MG63 (cell line): ENCODE results near the gene GOLGA6A. TPM values are rescaled to one million over a fixed set of nuclear protein-coding genes. Genes with fewer than 3 reads are reported as not detected.
"Not testable (repeated sequence)": the region's sequence is repeated elsewhere in the genome, so short reads cannot be mapped to it uniquely, and the experiment has no call there.

ENCODE experiments used
- DNase-seq: peaks from one replicate; pipeline ENCODE4 v3.0.0-alpha.2; 2020
- H3K27me3 ChIP-seq: fragments of 250-450 bp; sonication (Bioruptor Pico); 2 replicates; pipeline ENCODE4 v1.5.1; 2020; ENCODE audit warnings: mild to moderate bottlenecking, moderate library complexity
- H3K36me3 ChIP-seq: fragments of 250-450 bp; sonication (Bioruptor Pico); 2 replicates; pipeline ENCODE4 v1.5.1; 2020; ENCODE audit warnings: mild to moderate bottlenecking, moderate library complexity
- H3K4me3 ChIP-seq: fragments of 250-450 bp; sonication (Bioruptor Pico); 2 replicates; pipeline ENCODE4 v1.5.1; 2020; ENCODE audit warnings: mild to moderate bottlenecking, moderate library complexity
- H3K9me3 ChIP-seq: fragments of 250-450 bp; sonication (Bioruptor Pico); 2 replicates; pipeline ENCODE4 v1.5.1; 2020; ENCODE audit warnings: mild to moderate bottlenecking, moderate library complexity
- total RNA-seq: library from RNA; depleted of rRNA; stranded (reverse); fragments of >200 nt; shearing (Covaris generic); gene quantifications from 2 replicates; pipeline ENCODE4 v1.2.3, GENCODE V29; 2014; ENCODE audit warnings: low replicate concordance; rRNA removed

Gene GOLGA6A
- total RNA-seq, result not detected in 2 replicates

- not testable (repeated sequence) for H3K4me3 ChIP-seq, DNase-seq, H3K27me3 ChIP-seq, H3K36me3 ChIP-seq, H3K9me3 ChIP-seq
Measured at GRCh38 chr15:74082450-74082849, at the start of gene GOLGA6A. GOLGA6A (minus strand) TSS chr15:74082550; CDS start chr15:74082509, 41 bp downstream.

DNA sequence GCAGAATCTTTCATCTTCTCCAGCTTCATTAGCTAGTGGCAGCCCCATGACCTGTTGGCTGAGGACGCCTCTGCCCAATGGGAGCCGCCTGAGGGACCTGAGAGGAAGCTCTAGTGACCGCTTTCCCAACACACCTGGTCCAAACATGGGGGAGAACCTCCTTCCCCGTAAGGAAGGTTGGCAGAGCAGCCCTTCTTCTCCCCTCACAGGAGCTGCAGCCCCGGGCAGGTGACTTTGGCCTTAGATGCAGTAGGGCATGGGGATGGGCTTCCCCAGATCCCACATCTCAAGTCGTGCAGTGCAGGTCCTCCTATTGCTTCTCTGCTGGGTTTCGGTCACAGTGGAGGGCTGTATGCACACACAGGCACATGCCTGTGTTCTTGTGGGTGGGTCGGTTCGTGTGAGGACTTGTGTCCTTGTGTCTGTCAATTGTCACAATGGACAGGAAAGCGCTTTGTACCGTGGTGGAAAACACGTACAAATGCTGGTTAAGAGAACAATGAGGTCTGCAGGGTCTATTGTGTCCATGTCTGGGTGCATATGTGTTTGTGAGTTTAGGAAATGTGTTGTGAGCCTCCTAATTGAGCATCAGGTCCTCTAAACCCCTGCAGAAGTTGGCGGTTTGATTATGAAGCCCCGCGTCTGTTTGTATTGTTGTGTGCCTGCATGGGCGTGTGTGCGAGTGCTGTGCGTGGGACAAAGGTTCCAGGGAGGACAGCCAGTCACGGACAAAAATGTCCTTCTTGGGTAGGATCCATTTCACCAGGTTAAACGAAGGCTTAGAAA is 49.5 kb upstream of the GOLGA6A start:
- H3K36me3 ChIP-seq, result no peaks in the 10 kb centered on the region
- peaks cover 46% of the 10 kb centered on the region for H3K27me3 ChIP-seq
- H3K9me3 ChIP-seq, result no peaks in the 10 kb centered on the region
- no peak overlapping the region for H3K4me3 ChIP-seq
- no peak for DNase-seq

GRCh38 chr15:74130849-74131627 is 48.7 kb upstream of the GOLGA6A start:
- Histone ChIP-seq H3K9me3 (no peaks in the 10 kb centered on the region), H3K27me3 (peaks cover 46% of the 10 kb centered on the region), H3K36me3 (no peaks in the 10 kb centered on the region), H3K4me3 (no peak overlapping the region)
- DNase-seq, result no peak

DNA sequence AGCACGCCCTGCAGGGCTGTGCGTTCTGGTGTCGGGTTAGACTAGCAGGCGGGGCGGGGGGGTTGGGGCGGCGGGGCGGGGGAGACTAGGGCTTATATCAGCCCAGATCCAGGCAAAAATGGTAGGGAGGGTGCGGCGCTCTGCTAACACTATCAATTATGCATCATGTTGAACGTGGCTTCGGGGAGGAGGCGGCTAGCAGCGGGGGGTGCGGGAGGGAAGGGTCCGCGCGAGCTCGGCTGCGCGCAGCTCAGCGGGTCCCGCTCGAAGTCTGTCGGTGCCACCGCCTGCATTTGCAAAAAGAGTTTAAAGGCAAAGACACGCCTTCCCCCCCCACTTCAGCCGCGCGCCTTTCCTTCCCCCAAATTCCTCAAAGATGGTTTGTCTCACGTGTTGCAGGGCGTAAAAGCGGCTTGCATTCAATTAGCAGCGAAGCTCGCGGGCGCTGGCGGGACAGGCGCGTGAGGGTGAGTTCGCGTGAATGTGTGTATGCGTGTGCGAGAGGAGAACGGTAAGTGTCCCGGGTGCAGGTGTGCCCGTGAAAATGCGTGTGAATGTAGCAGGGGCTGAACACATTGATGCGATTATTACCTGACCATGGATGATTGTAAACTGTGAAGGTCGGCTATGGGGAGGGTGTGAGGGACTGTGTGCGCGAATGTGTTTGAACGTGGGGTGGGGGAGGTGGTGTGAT is 48.0 kb upstream of the GOLGA6A start, which contains the start of gene ISLR2:
Gene ISLR2 (plus strand): TSS at position 432 of the 694 bp plus-strand sequence. CDS start 2,169 bp downstream, outside the sequence.
- Histone ChIP-seq H3K4me3 (no peak within 1 kb of the TSS), H3K9me3 (no peaks in the 10 kb centered on the region), H3K27me3 (peaks cover 46% of the 10 kb centered on the region), H3K36me3 (no peaks in the 10 kb centered on the region)
- DNase-seq, result peak; percentile 17

GRCh38 chr15:74129586-74130154 is 47.3 kb upstream of the GOLGA6A start:
- Histone ChIP-seq H3K36me3 (no peaks in the 10 kb centered on the region), H3K4me3 (no peak overlapping the region), H3K27me3 (peaks cover 46% of the 10 kb centered on the region), H3K9me3 (no peaks in the 10 kb centered on the region)
- DNase-seq, result no peak

DNA sequence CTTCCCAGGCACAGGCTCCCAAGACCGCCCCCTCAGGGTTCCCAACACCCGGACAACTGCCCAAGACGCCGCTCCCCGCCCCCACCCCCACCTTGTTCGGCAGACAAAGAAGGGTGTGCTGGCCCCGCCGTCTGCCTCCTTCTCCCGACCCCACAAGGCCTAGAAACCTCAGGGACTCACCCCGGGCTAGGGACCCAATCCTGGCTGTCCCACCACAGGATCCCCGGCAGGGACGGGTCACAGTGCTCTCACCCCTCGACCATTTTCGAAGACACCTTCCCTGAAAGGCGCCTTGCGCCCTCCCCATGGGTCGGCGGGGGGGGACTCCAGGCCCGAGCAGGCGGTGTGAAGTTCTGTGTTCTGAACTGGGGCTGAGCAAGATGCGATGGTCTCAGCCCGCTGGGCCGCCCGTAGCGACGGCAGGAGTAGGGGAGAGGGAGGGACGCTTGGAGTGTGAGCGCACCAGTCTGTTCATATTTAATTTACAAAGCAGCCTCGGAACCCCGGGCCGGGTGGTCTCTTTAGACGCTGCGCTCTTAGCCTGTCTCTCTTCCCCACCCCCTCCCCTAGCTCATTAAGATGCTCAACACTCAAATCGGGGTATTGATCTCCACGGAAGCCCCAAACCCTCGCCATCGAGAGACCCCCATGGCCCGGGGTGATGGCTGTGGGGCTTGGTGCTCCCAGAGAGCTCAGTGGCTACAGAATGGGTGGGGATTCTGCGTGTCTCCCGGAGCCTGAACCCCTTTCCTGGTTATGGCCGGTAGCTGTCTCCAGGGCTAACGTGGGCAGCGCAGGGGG is 46.6 kb upstream of the GOLGA6A start:
- H3K4me3 ChIP-seq, result no peak overlapping the region
- no peak for DNase-seq
- H3K27me3 ChIP-seq, result peaks cover 46% of the 10 kb centered on the region
- no peaks in the 10 kb centered on the region for H3K36me3 ChIP-seq
- H3K9me3 ChIP-seq, result no peaks in the 10 kb centered on the region

DNA sequence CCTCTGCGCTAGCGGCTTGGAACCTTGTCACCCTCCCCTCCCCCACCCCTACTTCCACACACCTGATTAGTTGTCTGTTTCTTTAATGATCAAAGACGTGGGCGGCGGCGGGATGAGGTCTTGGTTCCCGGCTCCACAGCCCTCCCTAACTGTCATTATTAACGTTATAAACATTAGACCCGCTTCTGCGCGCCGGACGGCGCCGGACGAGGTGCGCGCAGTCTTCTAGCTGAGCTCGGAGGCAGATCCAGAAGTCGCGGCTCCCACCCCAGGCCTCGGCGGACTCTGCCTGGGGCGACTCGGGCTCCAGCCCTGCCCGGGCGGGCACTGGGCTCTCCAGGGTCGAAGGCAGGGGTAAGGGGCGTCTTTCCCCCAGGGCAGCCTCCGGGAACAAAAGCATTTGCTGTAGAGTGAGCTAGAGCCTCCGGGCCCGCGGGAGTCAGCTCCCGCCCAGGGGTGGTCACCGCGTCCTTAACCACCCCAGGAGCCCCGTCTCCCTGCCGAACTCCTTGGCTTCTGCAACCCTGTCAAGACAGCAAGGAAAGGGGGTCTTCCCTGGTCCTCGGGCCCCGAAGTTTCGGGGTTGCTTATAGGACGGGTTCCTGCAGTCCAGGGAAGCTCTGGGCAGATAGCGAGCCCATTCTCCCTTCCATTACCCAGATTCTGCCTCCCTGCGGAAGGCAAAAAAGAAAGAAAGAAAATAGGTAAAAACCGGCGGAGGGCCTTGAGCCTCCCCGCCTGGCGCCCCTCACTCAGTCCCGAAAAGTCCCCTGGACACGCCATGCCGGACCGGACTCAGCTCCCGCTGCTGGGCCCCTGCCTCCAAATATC is 45.8 kb upstream of the GOLGA6A start:
- no peaks in the 10 kb centered on the region for H3K36me3 ChIP-seq
- H3K27me3 ChIP-seq, result peaks cover 46% of the 10 kb centered on the region
- H3K9me3 ChIP-seq, result no peaks in the 10 kb centered on the region
- H3K4me3 ChIP-seq, result peak overlapping the region; percentile 37
- no peak for DNase-seq

DNA sequence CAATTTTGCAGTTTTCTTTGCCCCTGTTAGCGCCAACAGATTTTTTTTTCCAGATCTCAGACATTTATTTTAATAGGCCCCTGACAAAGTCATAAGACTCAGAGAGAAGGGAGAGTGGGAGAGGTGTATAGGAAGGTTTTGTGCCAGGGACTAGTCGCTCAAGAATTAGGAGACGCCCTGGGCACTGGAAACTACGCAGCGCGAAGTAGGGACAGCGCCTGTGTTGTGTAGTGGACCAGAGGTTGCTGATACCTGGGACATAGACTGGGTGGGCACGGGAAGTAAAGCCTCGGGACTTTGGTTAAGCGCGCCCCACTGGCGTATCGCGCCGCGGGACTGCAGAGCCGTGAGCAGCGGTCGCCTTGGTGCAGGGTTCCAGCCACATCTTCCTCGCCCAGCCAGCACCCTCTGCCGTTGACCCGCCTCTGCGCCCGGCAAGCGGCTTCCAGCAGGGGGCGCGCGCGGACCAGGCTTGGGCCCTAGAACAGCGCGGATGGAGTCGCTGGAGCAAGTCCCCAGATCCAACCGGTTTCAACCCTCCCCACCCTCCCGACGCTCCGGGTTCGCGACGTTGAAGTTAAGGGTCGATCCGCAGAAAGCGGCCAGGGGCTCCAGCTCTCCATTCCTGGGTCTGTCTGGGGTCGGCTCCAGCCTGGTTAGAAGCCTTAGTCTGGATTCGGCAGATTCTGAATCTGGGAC is 45.1 kb upstream of the GOLGA6A start:
- DNase-seq, result peak; percentile 85
- H3K9me3 ChIP-seq, result no peaks in the 10 kb centered on the region
- no peaks in the 10 kb centered on the region for H3K36me3 ChIP-seq
- peak overlapping the region; percentile 37 for H3K4me3 ChIP-seq
- peaks cover 39% of the 10 kb centered on the region for H3K27me3 ChIP-seq

DNA sequence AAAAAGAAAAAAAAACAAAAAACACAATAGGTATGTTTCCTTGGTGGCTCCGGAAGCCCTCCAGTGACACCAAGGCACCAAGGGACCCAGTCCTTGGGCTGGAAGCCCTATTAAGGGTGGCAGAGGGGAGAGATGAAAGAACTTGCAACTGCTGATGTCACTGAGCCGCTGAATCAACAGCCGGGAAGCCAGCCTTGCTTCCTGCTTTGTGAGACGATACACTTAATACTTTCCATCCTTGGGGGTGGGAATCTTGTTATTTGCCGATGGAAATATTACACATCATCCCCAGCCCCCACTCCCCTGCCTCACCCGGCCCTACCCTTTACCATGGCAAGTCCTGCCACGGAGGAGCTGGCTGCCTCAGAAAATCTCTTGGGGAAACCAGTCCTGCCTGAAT is 42.4 kb upstream of the GOLGA6A start:
- Histone ChIP-seq H3K27me3 (peaks cover 27% of the 10 kb centered on the region), H3K36me3 (no peaks in the 10 kb centered on the region), H3K4me3 (no peak overlapping the region), H3K9me3 (no peaks in the 10 kb centered on the region)
- no peak for DNase-seq

- no peaks in the 10 kb centered on the region for H3K9me3 ChIP-seq
- peaks cover 22% of the 10 kb centered on the region for H3K27me3 ChIP-seq
- DNase-seq, result no peak
- no peaks in the 10 kb centered on the region for H3K36me3 ChIP-seq
- H3K4me3 ChIP-seq, result no peak overlapping the region
Measured at GRCh38 chr15:74124196-74124595, 41.8 kb upstream of the GOLGA6A start.

- DNase-seq, result no peak
- H3K27me3 ChIP-seq, result peaks cover 17% of the 10 kb centered on the region
- H3K36me3 ChIP-seq, result no peaks in the 10 kb centered on the region
- H3K4me3 ChIP-seq, result no peak overlapping the region
- H3K9me3 ChIP-seq, result no peaks in the 10 kb centered on the region
Measured at GRCh38 chr15:74123658-74124057, 41.3 kb upstream of the GOLGA6A start.

DNA sequence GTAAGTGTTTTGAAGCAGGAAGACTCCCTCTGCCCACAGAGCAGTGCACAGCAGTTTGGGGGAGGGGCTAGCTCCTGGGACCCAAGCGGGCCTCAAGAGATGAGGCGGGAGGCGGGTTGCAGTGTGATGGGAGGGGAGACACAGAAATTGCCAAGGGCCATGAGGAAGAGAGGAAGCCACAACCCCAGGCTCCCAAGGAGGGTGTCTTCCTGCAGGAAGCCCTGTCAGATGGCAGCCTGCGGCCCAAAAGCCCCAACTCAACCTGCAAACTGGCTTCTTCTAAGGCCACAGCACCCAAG is 40.7 kb upstream of the GOLGA6A start:
- Histone ChIP-seq H3K27me3 (peaks cover 12% of the 10 kb centered on the region), H3K9me3 (no peaks in the 10 kb centered on the region), H3K4me3 (no peak overlapping the region), H3K36me3 (no peaks in the 10 kb centered on the region)
- DNase-seq, result no peak

GRCh38 chr15:74122403-74123130 is 40.2 kb upstream of the GOLGA6A start:
- H3K9me3 ChIP-seq, result no peaks in the 10 kb centered on the region
- DNase-seq, result no peak
- no peaks in the 10 kb centered on the region for H3K36me3 ChIP-seq
- no peak overlapping the region for H3K4me3 ChIP-seq
- peaks cover 10% of the 10 kb centered on the region for H3K27me3 ChIP-seq

DNA sequence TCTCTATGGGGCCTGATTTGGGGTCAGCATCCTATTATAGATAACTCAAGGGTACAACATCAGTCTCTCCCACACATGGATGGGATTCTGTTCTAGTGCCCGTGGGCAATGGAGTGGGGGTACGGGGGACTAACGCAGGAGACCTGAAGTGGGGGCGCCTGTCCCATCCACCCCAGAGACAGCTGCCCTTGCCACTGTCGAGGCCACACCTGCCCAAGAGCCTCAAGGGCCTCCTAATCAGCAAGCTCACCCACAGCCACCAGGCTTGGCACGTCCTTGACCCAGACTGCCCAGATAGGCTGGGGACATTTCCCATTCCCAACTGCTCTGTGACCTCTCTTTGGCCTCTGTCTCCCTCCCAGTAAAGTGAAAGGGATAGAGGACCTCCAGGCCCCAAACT is 39.5 kb upstream of the GOLGA6A start:
- Histone ChIP-seq H3K27me3 (peaks cover 10% of the 10 kb centered on the region), H3K9me3 (no peaks in the 10 kb centered on the region), H3K36me3 (no peaks in the 10 kb centered on the region), H3K4me3 (no peak overlapping the region)
- DNase-seq, result no peak
